ENCODE measurements around the gene ATXN7L1.

DNA sequence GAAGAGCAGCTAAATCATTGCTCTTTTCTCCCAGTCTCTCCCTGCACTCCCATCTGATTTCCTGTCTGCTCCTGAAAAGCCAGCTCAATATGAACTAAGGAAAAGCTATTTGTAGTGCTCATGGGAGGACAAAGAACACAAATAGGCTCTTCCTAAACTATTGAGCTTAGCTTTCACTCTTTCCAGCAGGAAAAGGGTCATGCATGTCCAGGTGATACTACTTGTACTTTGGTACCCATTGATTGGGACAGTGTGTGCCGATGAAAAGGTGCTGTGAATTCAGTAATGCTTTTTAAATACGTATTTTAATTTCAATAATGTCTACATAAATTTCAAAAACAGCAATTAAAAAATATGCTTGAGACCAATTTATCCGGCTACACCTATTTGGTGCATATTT, 37.5 kb upstream of the ATXN7L1 start:
- no peak for TF ChIP-seq POLR2A (IDR thresholded peaks at IDR 0.05)
- TF ChIP-seq, protein P1, sequence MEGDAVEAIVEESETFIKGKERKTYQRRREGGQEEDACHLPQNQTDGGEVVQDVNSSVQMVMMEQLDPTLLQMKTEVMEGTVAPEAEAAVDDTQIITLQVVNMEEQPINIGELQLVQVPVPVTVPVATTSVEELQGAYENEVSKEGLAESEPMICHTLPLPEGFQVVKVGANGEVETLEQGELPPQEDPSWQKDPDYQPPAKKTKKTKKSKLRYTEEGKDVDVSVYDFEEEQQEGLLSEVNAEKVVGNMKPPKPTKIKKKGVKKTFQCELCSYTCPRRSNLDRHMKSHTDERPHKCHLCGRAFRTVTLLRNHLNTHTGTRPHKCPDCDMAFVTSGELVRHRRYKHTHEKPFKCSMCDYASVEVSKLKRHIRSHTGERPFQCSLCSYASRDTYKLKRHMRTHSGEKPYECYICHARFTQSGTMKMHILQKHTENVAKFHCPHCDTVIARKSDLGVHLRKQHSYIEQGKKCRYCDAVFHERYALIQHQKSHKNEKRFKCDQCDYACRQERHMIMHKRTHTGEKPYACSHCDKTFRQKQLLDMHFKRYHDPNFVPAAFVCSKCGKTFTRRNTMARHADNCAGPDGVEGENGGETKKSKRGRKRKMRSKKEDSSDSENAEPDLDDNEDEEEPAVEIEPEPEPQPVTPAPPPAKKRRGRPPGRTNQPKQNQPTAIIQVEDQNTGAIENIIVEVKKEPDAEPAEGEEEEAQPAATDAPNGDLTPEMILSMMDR (IDR thresholded peaks at IDR 0.05): no peak
- TF ChIP-seq EP300 (IDR thresholded peaks at IDR 0.05; ENCODE audit: low read depth): no peak
